ENCODE measurements around the gene IRF8. TPM values are rescaled to one million over a fixed set of nuclear protein-coding genes. Genes with fewer than 3 reads are reported as not detected.

IRF8 gene
- total and polyA plus RNA-seq, 2 of the 4 experiments (the other 2 are of a cell fraction): not detected

DNA sequence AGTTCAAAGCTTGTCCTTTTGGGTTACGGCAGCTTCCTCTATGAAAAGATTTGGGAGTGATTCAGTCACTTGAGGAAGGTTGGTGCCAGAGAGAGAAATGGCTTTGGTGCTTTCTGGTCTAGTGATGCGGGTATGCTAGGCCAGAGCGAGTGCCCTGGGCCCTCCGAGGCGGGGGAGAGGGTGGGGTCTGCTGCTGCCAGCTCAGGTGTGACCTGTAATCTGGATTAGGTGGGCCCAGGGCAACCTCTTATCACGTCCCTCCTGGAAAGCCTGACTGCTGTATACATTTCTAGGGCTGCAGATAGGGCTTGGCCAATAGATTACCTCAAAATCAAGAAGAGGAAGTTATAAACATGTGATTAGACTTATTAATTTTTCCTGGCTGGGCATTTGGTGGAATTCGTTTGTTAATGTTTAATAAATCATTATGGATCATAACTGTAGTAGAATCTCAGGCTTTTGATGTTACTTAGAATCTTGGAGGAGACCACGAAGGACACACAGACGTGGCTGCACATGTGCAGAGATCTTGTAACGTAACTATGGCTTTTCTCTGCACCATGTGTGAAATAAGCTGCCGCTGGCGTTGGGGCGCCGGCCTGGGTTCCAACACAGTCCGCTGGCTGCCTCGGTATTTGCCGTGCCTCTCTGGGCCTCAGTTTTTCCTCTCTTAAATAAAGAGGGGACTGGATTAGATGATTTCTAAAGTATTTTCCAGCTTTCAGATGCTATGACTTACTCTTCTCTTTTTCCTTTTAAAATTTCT, 1.2 kb downstream of the IRF8 start:
- dilution Hi-C loops (cut with HindIII; ENCODE audit: low sequenced_read_pairs, unreplicated experiment) (no loop called here), in situ Hi-C loops (cut with MboI; ENCODE audit: low sequenced_read_pairs) (no loop called here), intact Hi-C loops (cut with micrococcal nuclease) (no loop called here)
- no peak overlapping the region for H3K9ac ChIP-seq (ENCODE audit: low read depth, low read length)
- H3K4me2 ChIP-seq (ENCODE audit: low read depth, low read length): no peak overlapping the region
- H2AK5ac ChIP-seq (ENCODE audit: low read depth, low read length): no peak overlapping the region
- no peak overlapping the region for H4K5ac ChIP-seq (ENCODE audit: low read depth, low read length)
- no peak overlapping the region for H3K14ac ChIP-seq (replicated peaks; ENCODE audit: low read depth, low read length)
- no peak overlapping the region for H3K4ac ChIP-seq (ENCODE audit: low read depth, low read length)
- H4K8ac ChIP-seq (ENCODE audit: low read depth in 2 of 2, low read length in 2 of 2): no peak overlapping the region
- ATAC-seq (ENCODE audit: low read depth) (no peak), DNase-seq (no peak)
- no peak overlapping the region for H2AFZ ChIP-seq (replicated peaks; ENCODE audit: low read length, poor library complexity)
- ChIA-PET CTCF (no interaction called here), POLR2A (ENCODE audit: unreplicated experiment) (no interaction called here)
- no peaks in the 10 kb centered on the region for H3K79me1 ChIP-seq (ENCODE audit: low read depth in 1 of 2, low read length in 2 of 2)
- no peak overlapping the region for H4K91ac ChIP-seq (ENCODE audit: insufficient read depth, low read depth, low read length)
- H3K9me3 ChIP-seq (ENCODE audit: control insufficient read depth, insufficient read depth, low read length): peaks cover 7% of the 10 kb centered on the region
- H2BK5ac ChIP-seq (ENCODE audit: low read depth, low read length, poor library complexity, severe bottlenecking): no peak overlapping the region
- 0 out of 2 replicates have a peak, but pooled peaks cover under 1% of the 10 kb centered on the region for H4K20me1 ChIP-seq (ENCODE audit: insufficient read depth, low read length)
- H3K4me1 ChIP-seq (ENCODE audit: control insufficient read depth, insufficient read depth, low read length): no peaks in the 10 kb centered on the region; the same call in 1 of the 2 replicates
- H3K18ac ChIP-seq (ENCODE audit: low read depth, low read length): no peak overlapping the region
- H3K56ac ChIP-seq (ENCODE audit: extremely low read depth, insufficient read depth, low read length): no peak overlapping the region
- no peak overlapping the region for H2BK20ac ChIP-seq (ENCODE audit: low read depth, low read length)
- H3K27me3 ChIP-seq (ENCODE audit: control insufficient read depth, insufficient read depth, low read length): peaks cover 87% of the 10 kb centered on the region
- BruUV-seq (replicated peaks): no TSS peak
- H2BK15ac ChIP-seq (ENCODE audit: low read depth, low read length): no peak overlapping the region
- 54% methylated on average over 5 of the region's 17 CpGs; no CpG with 5 or more reads in 1 of the 2 experiments for WGBS, 2 experiments (ENCODE audit: extremely low coverage in 2 of 2, insufficient read length in 1 of 2)
- TF ChIP-seq MXI1 (IDR thresholded peaks at IDR 0.05; ENCODE audit: borderline replicate concordance, low read depth, low read length) (no peak), MAFK (IDR thresholded peaks at IDR 0.05; ENCODE audit: low read depth, low read length) (no peak), FOS (IDR thresholded peaks at IDR 0.05; ENCODE audit: low read depth, low read length) (no peak), RAD21 (IDR thresholded peaks at IDR 0.05; ENCODE audit: low read length) (no peak), CHD1 (IDR thresholded peaks at IDR 0.05; ENCODE audit: low read depth, low read length) (no peak), RFX5 (IDR thresholded peaks at IDR 0.05; ENCODE audit: low read depth, low read length) (no peak), USF2 (IDR thresholded peaks at IDR 0.05; ENCODE audit: low read depth, low read length) (no peak), NFE2L2 (IDR thresholded peaks at IDR 0.05; ENCODE audit: low read depth, low read length) (no peak), CEBPB (IDR thresholded peaks at IDR 0.05; ENCODE audit: low read depth, low read length) (no peak), MAZ (IDR thresholded peaks at IDR 0.05; ENCODE audit: borderline replicate concordance, low read depth, low read length) (no peak), BHLHE40 (IDR thresholded peaks at IDR 0.05; ENCODE audit: low read depth, low read length) (no peak), SMC3 (IDR thresholded peaks at IDR 0.05; ENCODE audit: low read depth, low read length) (no peak), RCOR1 (IDR thresholded peaks at IDR 0.05; ENCODE audit: insufficient replicate concordance, low read length) (no peak), POLR2A (IDR thresholded peaks at IDR 0.05; ENCODE audit: low read depth, low read length) (no peak)
- TF ChIP-seq, protein P1, sequence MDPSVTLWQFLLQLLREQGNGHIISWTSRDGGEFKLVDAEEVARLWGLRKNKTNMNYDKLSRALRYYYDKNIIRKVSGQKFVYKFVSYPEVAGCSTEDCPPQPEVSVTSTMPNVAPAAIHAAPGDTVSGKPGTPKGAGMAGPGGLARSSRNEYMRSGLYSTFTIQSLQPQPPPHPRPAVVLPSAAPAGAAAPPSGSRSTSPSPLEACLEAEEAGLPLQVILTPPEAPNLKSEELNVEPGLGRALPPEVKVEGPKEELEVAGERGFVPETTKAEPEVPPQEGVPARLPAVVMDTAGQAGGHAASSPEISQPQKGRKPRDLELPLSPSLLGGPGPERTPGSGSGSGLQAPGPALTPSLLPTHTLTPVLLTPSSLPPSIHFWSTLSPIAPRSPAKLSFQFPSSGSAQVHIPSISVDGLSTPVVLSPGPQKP (IDR thresholded peaks at IDR 0.05; ENCODE audit: borderline replicate concordance, low read depth, low read length): no peak
- TF ChIP-seq, protein P2, sequence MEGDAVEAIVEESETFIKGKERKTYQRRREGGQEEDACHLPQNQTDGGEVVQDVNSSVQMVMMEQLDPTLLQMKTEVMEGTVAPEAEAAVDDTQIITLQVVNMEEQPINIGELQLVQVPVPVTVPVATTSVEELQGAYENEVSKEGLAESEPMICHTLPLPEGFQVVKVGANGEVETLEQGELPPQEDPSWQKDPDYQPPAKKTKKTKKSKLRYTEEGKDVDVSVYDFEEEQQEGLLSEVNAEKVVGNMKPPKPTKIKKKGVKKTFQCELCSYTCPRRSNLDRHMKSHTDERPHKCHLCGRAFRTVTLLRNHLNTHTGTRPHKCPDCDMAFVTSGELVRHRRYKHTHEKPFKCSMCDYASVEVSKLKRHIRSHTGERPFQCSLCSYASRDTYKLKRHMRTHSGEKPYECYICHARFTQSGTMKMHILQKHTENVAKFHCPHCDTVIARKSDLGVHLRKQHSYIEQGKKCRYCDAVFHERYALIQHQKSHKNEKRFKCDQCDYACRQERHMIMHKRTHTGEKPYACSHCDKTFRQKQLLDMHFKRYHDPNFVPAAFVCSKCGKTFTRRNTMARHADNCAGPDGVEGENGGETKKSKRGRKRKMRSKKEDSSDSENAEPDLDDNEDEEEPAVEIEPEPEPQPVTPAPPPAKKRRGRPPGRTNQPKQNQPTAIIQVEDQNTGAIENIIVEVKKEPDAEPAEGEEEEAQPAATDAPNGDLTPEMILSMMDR (conservative IDR thresholded peaks at IDR 0.05; ENCODE audit: low read depth, low read length): no peak
- no peak overlapping the region for H2AK9ac ChIP-seq (replicated peaks; ENCODE audit: low read depth, low read length, poor library complexity)
- H3K4me3 ChIP-seq (ENCODE audit: insufficient read depth, low read depth, low read length): no peak overlapping the region
- no peak overlapping the region for H2BK120ac ChIP-seq (ENCODE audit: low read depth, low read length)
- H3K36me3 ChIP-seq (ENCODE audit: control insufficient read depth, insufficient read depth, low read length): no peaks in the 10 kb centered on the region
- no peaks in the 10 kb centered on the region for H3K9me1 ChIP-seq (ENCODE audit: insufficient read depth, low read length)
- no peak overlapping the region for H3K27ac ChIP-seq (ENCODE audit: insufficient read depth, low read length)
- H3K23ac ChIP-seq (ENCODE audit: low read depth, low read length): no peak overlapping the region
